ENCODE measurements around the gene OR2L8. TPM values are rescaled to one million over a fixed set of nuclear protein-coding genes. Genes with fewer than 3 reads are reported as not detected.

OR2L8 gene
- total RNA-seq, 2 donors from 2014 or later = not detected

GRCh38 chr1:247966532-247967204 lies 18.0 kb downstream of the OR2L8 start:
- intact Hi-C loops (cut with DNase I) = no loop called here
- Histone ChIP-seq H3K27me3 (no peaks in the 10 kb centered on the region), H3K9me3 (no peaks in the 10 kb centered on the region), H3K4me1 (no peaks in the 10 kb centered on the region), H3K4me3 (no peak overlapping the region), H3K36me3 (replicated peaks in 1 of 2; ENCODE audit: insufficient read depth in 1 of 2, low read depth in 2 of 2) (no peaks in the 10 kb centered on the region), H3K27ac (no peak overlapping the region)
- DNase-seq (no peak), ATAC-seq (no peak)
- 40 to 50% methylated on average over 5 of the region's 5 CpGs for WGBS, 2 donors
- no peak for TF ChIP-seq POLR2A (IDR thresholded peaks at IDR 0.05)
- TF ChIP-seq, protein P1, sequence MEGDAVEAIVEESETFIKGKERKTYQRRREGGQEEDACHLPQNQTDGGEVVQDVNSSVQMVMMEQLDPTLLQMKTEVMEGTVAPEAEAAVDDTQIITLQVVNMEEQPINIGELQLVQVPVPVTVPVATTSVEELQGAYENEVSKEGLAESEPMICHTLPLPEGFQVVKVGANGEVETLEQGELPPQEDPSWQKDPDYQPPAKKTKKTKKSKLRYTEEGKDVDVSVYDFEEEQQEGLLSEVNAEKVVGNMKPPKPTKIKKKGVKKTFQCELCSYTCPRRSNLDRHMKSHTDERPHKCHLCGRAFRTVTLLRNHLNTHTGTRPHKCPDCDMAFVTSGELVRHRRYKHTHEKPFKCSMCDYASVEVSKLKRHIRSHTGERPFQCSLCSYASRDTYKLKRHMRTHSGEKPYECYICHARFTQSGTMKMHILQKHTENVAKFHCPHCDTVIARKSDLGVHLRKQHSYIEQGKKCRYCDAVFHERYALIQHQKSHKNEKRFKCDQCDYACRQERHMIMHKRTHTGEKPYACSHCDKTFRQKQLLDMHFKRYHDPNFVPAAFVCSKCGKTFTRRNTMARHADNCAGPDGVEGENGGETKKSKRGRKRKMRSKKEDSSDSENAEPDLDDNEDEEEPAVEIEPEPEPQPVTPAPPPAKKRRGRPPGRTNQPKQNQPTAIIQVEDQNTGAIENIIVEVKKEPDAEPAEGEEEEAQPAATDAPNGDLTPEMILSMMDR (IDR thresholded peaks at IDR 0.05) = no peak

DNA sequence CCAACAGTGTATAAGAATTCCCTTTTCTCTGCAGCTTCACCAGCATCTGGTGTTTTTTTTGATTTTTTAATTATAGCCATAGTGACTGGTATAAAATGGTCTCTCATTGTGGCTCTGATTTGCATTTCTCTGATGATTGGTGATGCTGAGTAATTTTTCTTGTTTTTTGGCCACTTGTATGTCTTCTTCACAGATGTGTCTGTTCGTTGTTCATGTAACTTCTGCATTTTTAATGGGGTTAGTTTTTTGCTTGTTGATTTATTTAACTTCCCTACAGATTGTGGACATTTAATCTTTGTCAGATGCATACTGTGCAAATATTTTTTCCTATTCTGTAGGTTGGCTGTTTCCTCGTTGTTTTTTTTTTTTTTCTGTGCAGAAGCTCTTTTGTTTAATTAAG lies 44.3 kb downstream of the OR2L8 start:
- no peak for TF ChIP-seq POLR2A (IDR thresholded peaks at IDR 0.05)
- TF ChIP-seq, protein P1 (IDR thresholded peaks at IDR 0.05) = no peak
- 26 to 34% methylated on average over 2 of the region's 2 CpGs for WGBS, 2 donors
- Histone ChIP-seq H3K27me3 (no peaks in the 10 kb centered on the region), H3K9me3 (no peaks in the 10 kb centered on the region), H3K4me1 (no peaks in the 10 kb centered on the region), H3K36me3 (replicated peaks in 1 of 2; ENCODE audit: insufficient read depth in 1 of 2, low read depth in 2 of 2) (no peaks in the 10 kb centered on the region), H3K4me3 (no peak overlapping the region), H3K27ac (no peak overlapping the region)
- intact Hi-C loops (cut with DNase I) = no loop called here
- DNase-seq (no peak), ATAC-seq (no peak)

GRCh38 chr1:247998811-247999210 lies 50.2 kb downstream of the OR2L8 start:
- H3K4me1 ChIP-seq = no peaks in the 10 kb centered on the region
- no peaks in the 10 kb centered on the region for H3K9me3 ChIP-seq
- DNase-seq (no peak), ATAC-seq (no peak)
- H3K36me3 ChIP-seq (replicated peaks in 1 of 2; ENCODE audit: insufficient read depth in 1 of 2, low read depth in 2 of 2) = no peaks in the 10 kb centered on the region
- TF ChIP-seq, protein P1 (IDR thresholded peaks at IDR 0.05) = no peak
- no peak for TF ChIP-seq POLR2A (IDR thresholded peaks at IDR 0.05)
- H3K27me3 ChIP-seq = no peaks in the 10 kb centered on the region
- 34 to 35% methylated on average over 2 of the region's 2 CpGs for WGBS, 2 donors
- H3K4me3 ChIP-seq = no peak overlapping the region
- intact Hi-C loops (cut with DNase I) = no loop called here
- H3K27ac ChIP-seq = no peak overlapping the region

Small RNA genes within 50 kb of the gene (small RNA-seq; reads per million reads assigned to genes)
- gene RF00019 = not detected

Other genes with a start within 250 kb of the OR2L8 start
- gene OR6F1, start 232.2 kb upstream of the OR2L8 start, total RNA-seq = not detected
- gene OR14K1, start 210.2 kb upstream of the OR2L8 start, total RNA-seq = 1 to 10 TPM in 1 of 2 donors, not detected in 1; 1.3 TPM
- gene OR14A2, start 200.7 kb upstream of the OR2L8 start, total RNA-seq = not detected
- not detected for gene OR1C1, start 188.3 kb upstream of the OR2L8 start, total RNA-seq
- gene OR14A16, start 124.7 kb upstream of the OR2L8 start, total RNA-seq = not detected
- gene OR11L1, start 107.0 kb upstream of the OR2L8 start, total RNA-seq = not detected
- gene TRIM58, start 91.7 kb upstream of the OR2L8 start, total RNA-seq = 1 to 10 TPM in 1 of 2 donors, under 1 TPM in 1; 0.99 to 3.4 TPM
- 1 to 10 TPM in 1 of 2 donors, not detected in 1; 1.3 TPM for gene OR2W3, start 53.3 kb upstream of the OR2L8 start, total RNA-seq
- not detected for gene OR2T8, start 28.6 kb upstream of the OR2L8 start, total RNA-seq
- gene OR2AJ1, start 24.0 kb upstream of the OR2L8 start, total RNA-seq = not detected
- not detected for gene OR2AK2, start 16.4 kb downstream of the OR2L8 start, total RNA-seq
- gene OR2L5, start 64.8 kb downstream of the OR2L8 start, total RNA-seq = not detected
- not detected for gene OR2L2, start 81.2 kb downstream of the OR2L8 start, total RNA-seq
- gene OR2L3, start 98.0 kb downstream of the OR2L8 start, total RNA-seq = not detected
- not detected for gene OR2L13, start 146.3 kb downstream of the OR2L8 start, total RNA-seq
- not detected for gene OR2M5, start 196.3 kb downstream of the OR2L8 start, total RNA-seq
- not detected for gene OR2M2, start 226.0 kb downstream of the OR2L8 start, total RNA-seq
- not detected for gene OR2M3, start 248.4 kb downstream of the OR2L8 start, total RNA-seq